Nephron progenitor cell (in vitro differentiated cells): ENCODE data around the gene PXK.
"Not testable (repeated sequence)": the region's sequence is repeated elsewhere in the genome, so short reads cannot be mapped to it uniquely, and the experiment has no call there.

Experiments used
- DNase-seq: peaks from one replicate; pipeline ENCODE4 v3.0.0; 2021
- H3K27ac Mint-ChIP-seq: 2 replicates; pipeline ENCODE4 v1.8.0; 2021; ENCODE audit warnings: mild to moderate bottlenecking, moderate library complexity, mixed read lengths
- H3K27me3 Mint-ChIP-seq: 2 replicates; pipeline ENCODE4 v1.8.0; 2021; ENCODE audit warnings: mild to moderate bottlenecking, low read depth, mixed read lengths; ENCODE audit not compliant: poor library complexity
- H3K36me3 Mint-ChIP-seq: 2 replicates; pipeline ENCODE4 v1.8.0; 2021; ENCODE audit warnings: low read depth, mixed read lengths
- H3K4me1 Mint-ChIP-seq: 2 replicates; pipeline ENCODE4 v1.8.0; 2021; ENCODE audit warnings: mixed read lengths
- H3K4me3 Mint-ChIP-seq: 2 replicates; pipeline ENCODE4 v1.8.0; 2021; ENCODE audit warnings: mild to moderate bottlenecking, moderate library complexity, mixed read lengths
- H3K9me3 Mint-ChIP-seq: 2 replicates; pipeline ENCODE4 v1.8.0; 2021; ENCODE audit warnings: mild to moderate bottlenecking, moderate library complexity, mixed read lengths
- CTCF ChIP-seq: fragments of 200-600 bp; sonication (generic); IDR thresholded peaks from 2 replicates; pipeline ENCODE4 v1.5.0; 2021; ENCODE audit warnings: antibody characterized with exemption

PXK gene

GRCh38 chr3:58433400-58434167 is 100.9 kb downstream of the PXK start, which contains the start of gene PDHB:
Gene PDHB, minus strand, starts transcription at chr3:58433832. Its CDS starts 23 bp downstream, at chr3:58433809.
- Mint-ChIP-seq H3K27ac (peak within 1 kb of the TSS; percentile 90), H3K9me3 (no peaks in the 10 kb centered on the region)

GRCh38 chr3:58434168-58434504 is 101.4 kb downstream of the PXK start:
- H3K4me1 Mint-ChIP-seq = peaks cover 52% of the 10 kb centered on the region
- peak overlapping the region; percentile 63 for H3K4me3 Mint-ChIP-seq
- peaks cover 4% of the 10 kb centered on the region for H3K27me3 Mint-ChIP-seq
- H3K9me3 Mint-ChIP-seq = no peaks in the 10 kb centered on the region
- no peak for DNase-seq
- H3K27ac Mint-ChIP-seq = no peak overlapping the region
- peaks cover 27% of the 10 kb centered on the region for H3K36me3 Mint-ChIP-seq
- no peak for TF ChIP-seq CTCF

More at GRCh38 chr3:58433400-58434167, 100.9 kb downstream of the PXK start, which contains the start of gene PDHB:
- Mint-ChIP-seq H3K4me3 (peak within 1 kb of the TSS; percentile 95), H3K27me3 (peaks cover 4% of the 10 kb centered on the region), H3K4me1 (peaks cover 52% of the 10 kb centered on the region), H3K36me3 (peaks cover 32% of the 10 kb centered on the region)
- no peak for TF ChIP-seq CTCF
- peak; percentile 89 for DNase-seq

GRCh38 chr3:58434511-58434910 is 101.8 kb downstream of the PXK start:
- DNase-seq = no peak
- no peak for TF ChIP-seq CTCF
- H3K36me3 Mint-ChIP-seq = peaks cover 23% of the 10 kb centered on the region
- H3K4me1 Mint-ChIP-seq = peaks cover 52% of the 10 kb centered on the region
- H3K9me3 Mint-ChIP-seq = no peaks in the 10 kb centered on the region
- H3K27ac Mint-ChIP-seq = peak overlapping the region; percentile 34
- peaks cover 4% of the 10 kb centered on the region for H3K27me3 Mint-ChIP-seq
- H3K4me3 Mint-ChIP-seq = peak overlapping the region; percentile 63

GRCh38 chr3:58434990-58435389 is 102.3 kb downstream of the PXK start:
- Mint-ChIP-seq H3K27ac (no peak overlapping the region), H3K4me3 (no peak overlapping the region), H3K9me3 (no peaks in the 10 kb centered on the region), H3K36me3 (peaks cover 18% of the 10 kb centered on the region), H3K4me1 (peaks cover 52% of the 10 kb centered on the region), H3K27me3 (peaks cover 4% of the 10 kb centered on the region)
- TF ChIP-seq CTCF = no peak
- peak; percentile 8 for DNase-seq

- not testable (repeated sequence) for H3K27me3 Mint-ChIP-seq, DNase-seq, H3K27ac Mint-ChIP-seq, H3K9me3 Mint-ChIP-seq, H3K4me3 Mint-ChIP-seq, H3K36me3 Mint-ChIP-seq
- H3K4me1 Mint-ChIP-seq = peaks cover 53% of the 10 kb centered on the region
These were observed 104.6 kb downstream of the PXK start for GRCh38 chr3:58437276-58437675.

GRCh38 chr3:58440996-58441355 is 108.3 kb downstream of the PXK start:
- H3K4me3 Mint-ChIP-seq, H3K9me3 Mint-ChIP-seq, H3K36me3 Mint-ChIP-seq, H3K27ac Mint-ChIP-seq, DNase-seq, H3K27me3 Mint-ChIP-seq: not testable (repeated sequence)
- peaks cover 22% of the 10 kb centered on the region for H3K4me1 Mint-ChIP-seq
